WTC11 (cell line): Measurements from ENCODE around the gene MYO1H. TPM values are rescaled to one million over a fixed set of nuclear protein-coding genes. Genes with fewer than 3 reads are reported as not detected.
"Not testable (repeated sequence)": the region's sequence is repeated elsewhere in the genome, so short reads cannot be mapped to it uniquely, and the experiment has no call there.

ENCODE experiments used
- ATAC-seq: fragments of 200-7000 bp; cut with Tn5 transposase; 2 replicates; pipeline ENCODE4 v1.10.0; 2021; ENCODE audit warnings: mild to moderate bottlenecking, moderate library complexity
- CTCF ChIA-PET: fragments of 300-600 bp; sonication (Branson Sonifier 250); formaldehyde crosslinking; loops from one replicate; lab custom pipeline; 2021; ENCODE audit warnings: antibody characterized with exemption; lab: Charles Lee
- POLR2A ChIA-PET: fragments of 350-600 bp; sonication (Branson Sonifier 250); formaldehyde crosslinking; loops from one replicate; lab custom pipeline; 2021; ENCODE audit warnings: antibody characterized with exemption; lab: Charles Lee
- DNase-seq: peaks from one replicate; pipeline ENCODE4 v3.0.0; 2021; ENCODE audit warnings: low spot score
- H3K27ac Mint-ChIP-seq: 2 replicates; pipeline ENCODE4 v1.8.0; 2021; ENCODE audit warnings: mixed read lengths
- H3K27me3 Mint-ChIP-seq: 2 replicates; pipeline ENCODE4 v1.8.0; 2021; ENCODE audit warnings: low read depth, mild to moderate bottlenecking, moderate library complexity, mixed read lengths
- H3K36me3 Mint-ChIP-seq: 2 replicates; pipeline ENCODE4 v1.8.0; 2021; ENCODE audit warnings: mixed read lengths
- H3K4me1 Mint-ChIP-seq: 2 replicates; pipeline ENCODE4 v1.8.0; 2022; ENCODE audit warnings: mixed read lengths
- H3K4me3 Mint-ChIP-seq: 2 replicates; pipeline ENCODE4 v1.8.0; 2021; ENCODE audit warnings: mild to moderate bottlenecking, moderate library complexity, mixed read lengths
- H3K9me3 Mint-ChIP-seq: 2 replicates; pipeline ENCODE4 v1.8.0; 2021; ENCODE audit warnings: mixed read lengths
- ATF6 ChIP-seq: sonication (generic); formaldehyde crosslinking; IDR thresholded peaks from 2 replicates; pipeline ENCODE4 v1.8.1; 2023; ENCODE audit warnings: mild to moderate bottlenecking, missing genetic modification reagents
- CTCF ChIP-seq: fragments of 200-600 bp; IDR thresholded peaks from 2 replicates; pipeline ENCODE4 v1.8.0; 2022; ENCODE audit warnings: antibody characterized with exemption
- ETV6 ChIP-seq: sonication (generic); formaldehyde crosslinking; IDR thresholded peaks from 2 replicates; pipeline ENCODE4 v1.8.1; 2022; ENCODE audit warnings: mild to moderate bottlenecking, missing genetic modification reagents
- FOXP4 ChIP-seq: sonication (generic); formaldehyde crosslinking; IDR thresholded peaks from 2 replicates; pipeline ENCODE4 v1.8.0; 2022; ENCODE audit warnings: mild to moderate bottlenecking, missing genetic modification reagents
- GTF2I ChIP-seq: fragments of 250-450 bp; sonication (Bioruptor Pico); conservative IDR thresholded peaks from 2 replicates; pipeline ENCODE4 v1.4.0; 2021; ENCODE audit warnings: mild to moderate bottlenecking
- IRF2 ChIP-seq: sonication (generic); formaldehyde crosslinking; IDR thresholded peaks from 2 replicates; pipeline ENCODE4 v1.8.0; 2022; ENCODE audit warnings: low read depth, missing genetic modification reagents, borderline replicate concordance
- JAZF1 ChIP-seq: fragments of 250-450 bp; sonication (Bioruptor Pico); IDR thresholded peaks from 2 replicates; pipeline ENCODE4 v1.9.0; 2021; ENCODE audit warnings: moderate library complexity, mild to moderate bottlenecking, inconsistent platforms
- MLX ChIP-seq: sonication (generic); formaldehyde crosslinking; IDR thresholded peaks from 2 replicates; pipeline ENCODE4 v1.8.1; 2023; ENCODE audit warnings: mild to moderate bottlenecking, missing genetic modification reagents, moderate library complexity
- NR2C2 ChIP-seq: sonication (generic); formaldehyde crosslinking; IDR thresholded peaks from 2 replicates; pipeline ENCODE4 v1.8.0; 2022; ENCODE audit warnings: mild to moderate bottlenecking, missing genetic modification reagents
- TCF7 ChIP-seq: sonication (generic); formaldehyde crosslinking; IDR thresholded peaks from 2 replicates; pipeline ENCODE4 v1.8.0; 2022; ENCODE audit warnings: mild to moderate bottlenecking, low read depth, missing genetic modification reagents, moderate library complexity
- ZNF219 ChIP-seq: sonication (generic); formaldehyde crosslinking; IDR thresholded peaks from 2 replicates; pipeline ENCODE4 v1.8.0; 2023; ENCODE audit warnings: missing genetic modification reagents, mild to moderate bottlenecking, borderline replicate concordance
- ZNF423 ChIP-seq: fragments of 250-450 bp; sonication (Bioruptor Pico); IDR thresholded peaks from 2 replicates; pipeline ENCODE4 v2.1.2; 2022; ENCODE audit warnings: mild to moderate bottlenecking, moderate library complexity
- ZNF425 ChIP-seq: fragments of 250-450 bp; sonication (Bioruptor Pico); conservative IDR thresholded peaks from 2 replicates; pipeline ENCODE4 v1.9.0; 2021; ENCODE audit warnings: mild to moderate bottlenecking
- ZNF532 ChIP-seq: fragments of 250-450 bp; sonication (Bioruptor Pico); IDR thresholded peaks from 2 replicates; pipeline ENCODE4 v1.9.0; 2021; ENCODE audit warnings: mild to moderate bottlenecking, borderline replicate concordance
- total RNA-seq: library from RNA; stranded (reverse); gene quantifications from 3 replicates; pipeline ENCODE4 v1.2.3, GENCODE V29; 2021

The MYO1H gene
- total RNA-seq, 1 experiment from 2014 or later: 0.44 TPM

- Mint-ChIP-seq H3K4me1 (no peaks in the 10 kb centered on the region), H3K36me3 (no peaks in the 10 kb centered on the region), H3K27ac (no peak overlapping the region), H3K9me3 (peaks cover 9% of the 10 kb centered on the region), H3K4me3 (no peak overlapping the region), H3K27me3 (peaks cover 2% of the 10 kb centered on the region; the same call in 1 of the 2 replicates)
- DNase-seq: peak; percentile 45
- ChIA-PET CTCF (interaction anchor here (0.5 to 3.6 kb wide), 45 partner anchors 9 to 366 kb away, joined by 3 to 37 read pairs (median 4); no protein-coding TSS in a partner anchor), POLR2A (no interaction called here)
- TF ChIP-seq ZNF219 (CRISPR knock-in tag) (no peak), CTCF (peak; percentile 64), JAZF1 (CRISPR knock-in tag) (no peak)
- ATAC-seq: peak; percentile 85
Measured at GRCh38 chr12:109393437-109394345, 46.0 kb downstream of the MYO1H start.

GRCh38 chr12:109394891-109395290 is 47.2 kb downstream of the MYO1H start:
- ChIA-PET POLR2A (interaction anchor here (0.7 kb wide), 1 partner anchor 229 kb away, joined by 3 read pairs; no protein-coding TSS in a partner anchor), CTCF (interaction anchor here (0.7 to 3.6 kb wide), 10 partner anchors 10 to 160 kb away, joined by 3 to 37 read pairs (median 8); no protein-coding TSS in a partner anchor)
- H3K4me1 Mint-ChIP-seq: no peaks in the 10 kb centered on the region
- H3K9me3 Mint-ChIP-seq: peaks cover 1% of the 10 kb centered on the region; the same call in 1 of the 2 replicates
- TF ChIP-seq NR2C2 (CRISPR knock-in tag): no peak
- no peak for TF ChIP-seq FOXP4 (CRISPR knock-in tag)
- no peak for TF ChIP-seq MLX
- TF ChIP-seq GTF2I (CRISPR knock-in tag): no peak
- TF ChIP-seq ZNF425 (CRISPR knock-in tag): no peak
- TF ChIP-seq ATF6 (CRISPR knock-in tag): no peak
- TF ChIP-seq IRF2: no peak
- no peak for TF ChIP-seq TCF7 (CRISPR knock-in tag)
- no peak for TF ChIP-seq ETV6 (CRISPR knock-in tag)
- TF ChIP-seq ZNF532 (CRISPR knock-in tag): no peak
- TF ChIP-seq ZNF423 (CRISPR knock-in tag): no peak
- no peaks in the 10 kb centered on the region for H3K36me3 Mint-ChIP-seq
- ATAC-seq (no peak), DNase-seq (no peak)
- no peak overlapping the region for H3K4me3 Mint-ChIP-seq
- peaks cover 2% of the 10 kb centered on the region; the same call in 1 of the 2 replicates for H3K27me3 Mint-ChIP-seq
- H3K27ac Mint-ChIP-seq: no peak overlapping the region

- POLR2A ChIA-PET, H3K27me3 Mint-ChIP-seq, H3K9me3 Mint-ChIP-seq, ATAC-seq, H3K4me3 Mint-ChIP-seq, H3K27ac Mint-ChIP-seq, H3K36me3 Mint-ChIP-seq, H3K4me1 Mint-ChIP-seq, DNase-seq: not testable (repeated sequence)
- CTCF ChIA-PET: interaction anchor here (1.2 to 2.0 kb wide), 2 partner anchors 11 to 19 kb away, joined by 6 to 8 read pairs; no protein-coding TSS in a partner anchor
Measured at GRCh38 chr12:109404841-109405240, 57.1 kb downstream of the MYO1H start.
